Lung (tissue), 12 donors: ENCODE measurements around the gene PC. TPM values are rescaled to one million over a fixed set of nuclear protein-coding genes. Genes with fewer than 3 reads are reported as not detected.

Experiments
- ATAC-seq: fragments of 200-7000 bp; cut with Tn5 transposase; one replicate; pipeline ENCODE4 v1.9.1; 2020; ENCODE audit warnings: moderate number of reproducible peaks; ENCODE audit not compliant: insufficient read depth, low FRiP score
- DNase-seq, 3 donors: peaks; one replicate each; pipeline ENCODE4 v3.0.0-alpha.2; 2013 to 2017
- H3K27ac ChIP-seq, 2 donors: one replicate each; pipeline ENCODE4 v1.5.1; 2013; ENCODE audit warnings: mild to moderate bottlenecking in 2 of 2, moderate library complexity in 2 of 2, control low read depth in 1 of 2, inconsistent platforms in 1 of 2, low read depth in 1 of 2, low read length in 1 of 2
- H3K27me3 ChIP-seq, 3 donors: one replicate each; pipeline ENCODE4 v1.5.1; 2013; ENCODE audit warnings: low read length in 2 of 3; ENCODE audit not compliant: control insufficient read depth in 3 of 3, insufficient read depth in 3 of 3
- H3K36me3 ChIP-seq, 4 donors: one replicate each; pipeline ENCODE4 v1.5.1; 2013; ENCODE audit warnings: low read length in 4 of 4, mild to moderate bottlenecking in 1 of 4, moderate library complexity in 1 of 4; ENCODE audit not compliant: control insufficient read depth in 4 of 4, insufficient read depth in 4 of 4
- H3K4me1 ChIP-seq, 5 donors: one replicate each; pipeline ENCODE4 v1.5.1; 2013; ENCODE audit warnings: low read length in 5 of 5, mild to moderate bottlenecking in 2 of 5, moderate library complexity in 1 of 5; ENCODE audit not compliant: control insufficient read depth in 5 of 5, insufficient read depth in 5 of 5
- H3K4me3 ChIP-seq: one replicate; pipeline ENCODE4 v1.5.1; 2013; ENCODE audit warnings: mild to moderate bottlenecking, control low read depth, moderate library complexity
- H3K9ac ChIP-seq, 2 donors: one replicate each; pipeline ENCODE4 v1.5.1; 2013; ENCODE audit warnings: low read length in 2 of 2, control low read depth in 1 of 2; ENCODE audit not compliant: insufficient read depth in 1 of 2
- H3K9me3 ChIP-seq, 4 donors: one replicate each; pipeline ENCODE4 v1.5.1; 2013; ENCODE audit warnings: low read length in 3 of 4, mild to moderate bottlenecking in 1 of 4, moderate library complexity in 1 of 4; ENCODE audit not compliant: control insufficient read depth in 4 of 4, insufficient read depth in 3 of 4
- CTCF ChIP-seq: IDR thresholded peaks from 2 replicates; pipeline ENCODE4 v1.5.1; 2012; ENCODE audit warnings: mild to moderate bottlenecking; ENCODE audit errors: control extremely low read depth, extremely low read depth
- WGBS, 2 donors: extraction: QIAGEN DNeasy Blood & Tissue Kit; methylation state at CpG; one replicate each; pipeline ENCODE4 v1.1.7; 2013; 5-methylcytosine and 5-hydroxymethylcytosine counted together
- polyA plus RNA-seq, 2 donors: library from polyadenylated mRNA; stranded (reverse); fragments of 200-250 nt; gene quantifications; one replicate each; pipeline ENCODE4 v1.2.1, GENCODE V29; 2013
- total RNA-seq, 2 donors: library from RNA; depleted of rRNA in 1 of 2; stranded (reverse); fragments of >200 nt in 1 of 2; gene quantifications; one replicate each; pipeline ENCODE4 v1.2.1, GENCODE V29; 2014 to 2021
- donor health status: control.
- donor health status: control.
- donor health status: Bipolar disorder and iron deficiency.
- donor health status: healthy.
- donor health status: DM: yes; HTN: yes; CAD: no.

The PC gene
- total and polyA plus RNA-seq, 4 donors: 5.5 to 32.5 (median 12.0) TPM

- TF ChIP-seq CTCF: no peak
- H3K27me3 ChIP-seq: no peaks in the 10 kb centered on the region
- H3K9me3 ChIP-seq: no peaks in the 10 kb centered on the region
- H3K4me1 ChIP-seq: peaks cover 0 to 7% (median 5%) of the 10 kb centered on the region in 5 donors
- no peak overlapping the region for H3K4me3 ChIP-seq
- peak overlapping the region; percentile 70 to 72 for H3K27ac ChIP-seq
- no peak for ATAC-seq
- no peaks in the 10 kb centered on the region for H3K36me3 ChIP-seq
- DNase-seq: no peak
- no peak overlapping the region for H3K9ac ChIP-seq
- WGBS, 2 donors: 30 to 42% methylated on average over 10 of the region's 10 CpGs
Observed at GRCh38 chr11:66958956-66959274, 732 bp upstream of the PC start.

GRCh38 chr11:66957971-66958231 is 282 bp downstream of the PC start:
- no peak for TF ChIP-seq CTCF
- H3K4me1 ChIP-seq: peaks cover 0 to 7% (median 5%) of the 10 kb centered on the region in 5 donors
- DNase-seq: no peak
- H3K27ac ChIP-seq: peak overlapping the region; percentile 73 to 89
- H3K4me3 ChIP-seq: peak overlapping the region; percentile 75
- H3K36me3 ChIP-seq: no peaks in the 10 kb centered on the region
- no peaks in the 10 kb centered on the region for H3K9me3 ChIP-seq
- ATAC-seq: peak; percentile 29
- no peaks in the 10 kb centered on the region for H3K27me3 ChIP-seq
- H3K9ac ChIP-seq: peak overlapping the region in 1 of 2 donors; percentile 67
- 1 to 6% methylated on average over 10 to 40 of the region's 40 CpGs for WGBS, 2 donors

- Histone ChIP-seq H3K27ac (no peak overlapping the region), H3K9me3 (no peaks in the 10 kb centered on the region), H3K9ac (no peak overlapping the region), H3K4me1 (peaks cover 3 to 8% (median 6%) of the 10 kb centered on the region in 5 donors), H3K4me3 (no peak overlapping the region), H3K27me3 (no peaks in the 10 kb centered on the region), H3K36me3 (no peaks in the 10 kb centered on the region)
- 40 to 76% methylated on average over 7 of the region's 7 CpGs for WGBS, 2 donors
- DNase-seq (peak; percentile 11 to 25 (median 13)), ATAC-seq (no peak)
- no peak for TF ChIP-seq CTCF
Observed at GRCh38 chr11:66956689-66957290, 1.4 kb downstream of the PC start.

GRCh38 chr11:66953081-66953833 is 4.9 kb downstream of the PC start:
- no peak overlapping the region for H3K9ac ChIP-seq
- H3K4me1 ChIP-seq: peaks cover 0 to 8% (median 2%) of the 10 kb centered on the region in 5 donors
- H3K27ac ChIP-seq: no peak overlapping the region
- H3K27me3 ChIP-seq: no peaks in the 10 kb centered on the region
- DNase-seq (no peak), ATAC-seq (no peak)
- TF ChIP-seq CTCF: no peak
- no peaks in the 10 kb centered on the region for H3K9me3 ChIP-seq
- 86 to 89% methylated on average over 13 of the region's 13 CpGs for WGBS, 2 donors
- H3K36me3 ChIP-seq: no peaks in the 10 kb centered on the region
- no peak overlapping the region for H3K4me3 ChIP-seq
